ENCODE results near the gene ZFP91.

- TF ChIP-seq CTCF (IDR thresholded peaks at IDR 0.05; ENCODE audit: low read depth, low read length, poor library complexity, severe bottlenecking): no peak
- no peak for TF ChIP-seq EZH2phosphoT487 (IDR thresholded peaks at IDR 0.05; ENCODE audit: borderline replicate concordance, low read length)
Measured at GRCh38 chr11:58654908-58655296, 76.0 kb downstream of the ZFP91 start.
